ENCODE data around the gene SBK2. TPM values are rescaled to one million over a fixed set of nuclear protein-coding genes. Genes with fewer than 3 reads are reported as not detected.

Gene SBK2
- total and polyA plus RNA-seq, 9 of the 15 experiments (the other 6 are each of a cell fraction or from before 2014, with no cell fraction given): not detected

- TF ChIP-seq ZNF76 (CRISPR knock-in tag; IDR thresholded peaks at IDR 0.05; ENCODE audit: borderline replicate concordance): no peak
- TF ChIP-seq ZBTB40 (IDR thresholded peaks at IDR 0.05): no peak
- TF ChIP-seq ZBTB40 (CRISPR knock-in tag; IDR thresholded peaks at IDR 0.05): no peak
- peak in 1 of 2 experiments; percentile 11; a peak in 1 of 4 replicates for TF ChIP-seq NRF1 (conservative IDR thresholded peaks at IDR 0.05 in 1 of 2, IDR thresholded peaks at IDR 0.05 in 1 of 2)
- TF ChIP-seq, protein P1, sequence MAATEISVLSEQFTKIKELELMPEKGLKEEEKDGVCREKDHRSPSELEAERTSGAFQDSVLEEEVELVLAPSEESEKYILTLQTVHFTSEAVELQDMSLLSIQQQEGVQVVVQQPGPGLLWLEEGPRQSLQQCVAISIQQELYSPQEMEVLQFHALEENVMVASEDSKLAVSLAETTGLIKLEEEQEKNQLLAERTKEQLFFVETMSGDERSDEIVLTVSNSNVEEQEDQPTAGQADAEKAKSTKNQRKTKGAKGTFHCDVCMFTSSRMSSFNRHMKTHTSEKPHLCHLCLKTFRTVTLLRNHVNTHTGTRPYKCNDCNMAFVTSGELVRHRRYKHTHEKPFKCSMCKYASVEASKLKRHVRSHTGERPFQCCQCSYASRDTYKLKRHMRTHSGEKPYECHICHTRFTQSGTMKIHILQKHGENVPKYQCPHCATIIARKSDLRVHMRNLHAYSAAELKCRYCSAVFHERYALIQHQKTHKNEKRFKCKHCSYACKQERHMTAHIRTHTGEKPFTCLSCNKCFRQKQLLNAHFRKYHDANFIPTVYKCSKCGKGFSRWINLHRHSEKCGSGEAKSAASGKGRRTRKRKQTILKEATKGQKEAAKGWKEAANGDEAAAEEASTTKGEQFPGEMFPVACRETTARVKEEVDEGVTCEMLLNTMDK (IDR thresholded peaks at IDR 0.05; ENCODE audit: borderline replicate concordance, insufficient read depth, low read depth, low read length, poor library complexity, severe bottlenecking): no peak
- no peak for TF ChIP-seq DACH1 (IDR thresholded peaks at IDR 0.05; ENCODE audit: partially characterized antibody)
- TF ChIP-seq RAD21 (CRISPR knock-in tag; conservative IDR thresholded peaks at IDR 0.05 in 1 of 2, IDR thresholded peaks at IDR 0.05 in 1 of 2): no peak
- TF ChIP-seq MEF2D (tag; conservative IDR thresholded peaks at IDR 0.05; ENCODE audit: low read depth): no peak
- peak; percentile 79 for TF ChIP-seq JUND (IDR thresholded peaks at IDR 0.05; ENCODE audit: borderline replicate concordance, low read depth, low read length)
- no peak; the same call in 2 of the 3 replicates for TF ChIP-seq JUND (tag; IDR thresholded peaks at IDR 0.05; ENCODE audit: borderline replicate concordance, low read depth, low read length)
Observed at GRCh38 chr19:55486971-55487923, 49.7 kb downstream of the SBK2 start (continued).
